Amniotic epithelial cell (primary cell): ENCODE measurements around the gene ZDHHC18.
"Not testable (repeated sequence)": the region's sequence is repeated elsewhere in the genome, so short reads cannot be mapped to it uniquely, and the experiment has no call there.

Experiments
- DNase-seq: peaks from one replicate; pipeline ENCODE4 v3.0.0-alpha.2; 2010; ENCODE audit warnings: low read depth

Gene ZDHHC18

GRCh38 chr1:26858160-26858559 lies 31.7 kb downstream of the ZDHHC18 start:
- DNase-seq: no peak

GRCh38 chr1:26858891-26859640 lies 32.6 kb downstream of the ZDHHC18 start:
- no peak for DNase-seq

- no peak for DNase-seq
Observed at GRCh38 chr1:26861286-26861701, 34.8 kb downstream of the ZDHHC18 start.

GRCh38 chr1:26861889-26862378 lies 35.4 kb downstream of the ZDHHC18 start:
- no peak for DNase-seq

GRCh38 chr1:26862781-26863684 lies 36.5 kb downstream of the ZDHHC18 start, which contains the start of gene SFN:
TSS of gene SFN (plus strand) at chr1:26863149. CDS start at chr1:26863213, 64 bp downstream.
- DNase-seq: no peak

GRCh38 chr1:26863685-26864077 lies 37.2 kb downstream of the ZDHHC18 start:
- DNase-seq: no peak

GRCh38 chr1:26864610-26865480 lies 38.4 kb downstream of the ZDHHC18 start:
- peak; percentile 95 for DNase-seq

GRCh38 chr1:26873097-26873496 lies 46.6 kb downstream of the ZDHHC18 start:
- not testable (repeated sequence) for DNase-seq

- no peak for DNase-seq
Observed at GRCh38 chr1:26874896-26875295, 48.4 kb downstream of the ZDHHC18 start.

GRCh38 chr1:26877326-26877725 lies 50.8 kb downstream of the ZDHHC18 start:
- no peak for DNase-seq

GRCh38 chr1:26879793-26880192 lies 53.3 kb downstream of the ZDHHC18 start:
- no peak for DNase-seq

- not testable (repeated sequence) for DNase-seq
Observed at GRCh38 chr1:26881611-26882010, 55.1 kb downstream of the ZDHHC18 start.

GRCh38 chr1:26882696-26883463 lies 56.4 kb downstream of the ZDHHC18 start:
- DNase-seq: no peak

- peak; percentile 54 for DNase-seq
Observed at GRCh38 chr1:26887125-26887524, 60.6 kb downstream of the ZDHHC18 start.

- no peak for DNase-seq
Observed at GRCh38 chr1:26888231-26888630, 61.7 kb downstream of the ZDHHC18 start.

GRCh38 chr1:26889551-26890466 lies 63.3 kb downstream of the ZDHHC18 start, which contains the start of gene GPN2:
TSS of gene GPN2 (minus strand) at chr1:26890283. CDS start at chr1:26890096, 187 bp downstream.
- peak; percentile 70 for DNase-seq

GRCh38 chr1:26890467-26890796 lies 63.9 kb downstream of the ZDHHC18 start:
- no peak for DNase-seq

GRCh38 chr1:26894263-26894662 lies 67.8 kb downstream of the ZDHHC18 start:
- no peak for DNase-seq

- no peak for DNase-seq
Observed at GRCh38 chr1:26897351-26897750, 70.9 kb downstream of the ZDHHC18 start.
